ENCODE data around the gene KDM6A.
"Not testable (repeated sequence)": the region's sequence is repeated elsewhere in the genome, so short reads cannot be mapped to it uniquely, and the experiment has no call there.

The KDM6A gene

GRCh38 chrX:45133465-45133864 is 260.5 kb downstream of the KDM6A start:
- no peak for DNase-seq

GRCh38 chrX:45134315-45134731 is 261.3 kb downstream of the KDM6A start:
- DNase-seq = no peak

- no peak for DNase-seq
These were observed 261.8 kb downstream of the KDM6A start for GRCh38 chrX:45134775-45135174.

GRCh38 chrX:45135391-45136075 is 262.5 kb downstream of the KDM6A start:
- not testable (repeated sequence) for DNase-seq

GRCh38 chrX:45137531-45137930 is 264.5 kb downstream of the KDM6A start:
- no peak for DNase-seq

- DNase-seq = no peak
These were observed 265.5 kb downstream of the KDM6A start for GRCh38 chrX:45138525-45138924.

- no peak for DNase-seq
These were observed 267.8 kb downstream of the KDM6A start for GRCh38 chrX:45140812-45141211.

- DNase-seq = no peak
These were observed 269.2 kb downstream of the KDM6A start for GRCh38 chrX:45142185-45142584.

- no peak for DNase-seq
These were observed 270.5 kb downstream of the KDM6A start for GRCh38 chrX:45143455-45143854.

GRCh38 chrX:45145492-45146215 is 272.7 kb downstream of the KDM6A start:
- no peak for DNase-seq

- DNase-seq = no peak
These were observed 277.8 kb downstream of the KDM6A start for GRCh38 chrX:45150821-45151220.

GRCh38 chrX:45154033-45154360 is 281.0 kb downstream of the KDM6A start:
- DNase-seq = no peak

- no peak for DNase-seq
These were observed 281.5 kb downstream of the KDM6A start for GRCh38 chrX:45154462-45154861.

- DNase-seq = no peak
These were observed 284.7 kb downstream of the KDM6A start for GRCh38 chrX:45157647-45158046.
